Cardiac muscle cell (in vitro differentiated cells and primary cell): Measurements from ENCODE around the gene ZFAND3. TPM values are rescaled to one million over a fixed set of nuclear protein-coding genes. Genes with fewer than 3 reads are reported as not detected.

ENCODE experiments used
- DNase-seq, 2 donors: peaks; one replicate each; pipeline versions ENCODE4 v3.0.0 to v3.0.0-alpha.2; 2010 to 2017; ENCODE audit warnings: low read depth in 1 of 2, low spot score in 1 of 2
- H3K27ac ChIP-seq: fragments of 200-600 bp; sonication (generic); 2 replicates; pipeline ENCODE4 v1.5.1; 2016
- H3K27me3 ChIP-seq: fragments of 200-600 bp; sonication (generic); 2 replicates; pipeline ENCODE4 v1.6.0; 2016; ENCODE audit warnings: control low read depth
- H3K36me3 ChIP-seq: fragments of 200-600 bp; sonication (generic); 2 replicates; pipeline ENCODE4 v1.5.1; 2016; ENCODE audit warnings: control low read depth
- H3K4me1 ChIP-seq: fragments of 200-600 bp; sonication (generic); 2 replicates; pipeline ENCODE4 v1.8.1; 2017; ENCODE audit warnings: low read depth, mild to moderate bottlenecking, mixed run types
- H3K4me3 ChIP-seq: fragments of 200-600 bp; sonication (generic); 2 replicates; pipeline ENCODE4 v1.5.1; 2016; ENCODE audit warnings: mild to moderate bottlenecking
- H3K9me3 ChIP-seq: fragments of 200-600 bp; sonication (generic); 2 replicates; pipeline ENCODE4 v1.5.1; 2017; ENCODE audit warnings: low read depth, mild to moderate bottlenecking, control low read depth
- CTCF ChIP-seq: IDR thresholded peaks from 2 replicates; pipeline ENCODE4 v1.5.1; 2012; ENCODE audit warnings: low read depth, mild to moderate bottlenecking, low read length
- polyA plus RNA-seq: library from polyadenylated mRNA; unstranded; fragments of >200 nt; fragmentation: Nextera tagmentation; extraction: Ambion mirVana; gene quantifications from 2 replicates; pipeline ENCODE4 v1.2.1, GENCODE V29; 2016
- total RNA-seq: library from RNA; depleted of rRNA; stranded (reverse); fragments of >200 nt; gene quantifications from 2 replicates; pipeline ENCODE4 v1.2.3, GENCODE V29; 2016

ZFAND3 gene
- total and polyA plus RNA-seq, 2 experiments from 2014 or later, result 49.9 to 68.0 TPM

DNA sequence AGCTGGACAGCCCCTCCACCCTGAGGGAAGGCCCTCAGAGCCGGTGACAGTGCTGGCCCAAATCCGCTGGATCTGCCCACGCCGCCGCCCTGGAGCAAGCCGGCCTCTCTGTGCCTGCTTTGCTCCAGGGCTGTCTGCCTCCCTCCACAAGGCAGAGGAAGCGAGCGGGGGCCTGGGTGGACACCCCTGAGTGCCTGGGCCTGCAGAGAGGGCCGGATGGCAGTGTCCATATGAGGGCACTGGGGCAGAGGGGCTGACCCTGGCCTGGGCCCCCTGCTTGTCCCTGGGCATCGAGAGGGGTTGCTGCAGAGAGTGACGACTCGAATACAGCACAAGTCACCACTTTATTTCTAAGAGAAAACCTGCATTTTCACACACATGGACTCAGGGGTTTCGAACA, 348.6 kb downstream of the ZFAND3 start:
- DNase-seq, result no peak
- no peak overlapping the region for H3K4me3 ChIP-seq
- no peaks in the 10 kb centered on the region for H3K9me3 ChIP-seq
- no peaks in the 10 kb centered on the region for H3K4me1 ChIP-seq
- no peak overlapping the region for H3K27ac ChIP-seq
- no peak for TF ChIP-seq CTCF
- H3K36me3 ChIP-seq, result no peaks in the 10 kb centered on the region
- H3K27me3 ChIP-seq, result no peaks in the 10 kb centered on the region

DNA sequence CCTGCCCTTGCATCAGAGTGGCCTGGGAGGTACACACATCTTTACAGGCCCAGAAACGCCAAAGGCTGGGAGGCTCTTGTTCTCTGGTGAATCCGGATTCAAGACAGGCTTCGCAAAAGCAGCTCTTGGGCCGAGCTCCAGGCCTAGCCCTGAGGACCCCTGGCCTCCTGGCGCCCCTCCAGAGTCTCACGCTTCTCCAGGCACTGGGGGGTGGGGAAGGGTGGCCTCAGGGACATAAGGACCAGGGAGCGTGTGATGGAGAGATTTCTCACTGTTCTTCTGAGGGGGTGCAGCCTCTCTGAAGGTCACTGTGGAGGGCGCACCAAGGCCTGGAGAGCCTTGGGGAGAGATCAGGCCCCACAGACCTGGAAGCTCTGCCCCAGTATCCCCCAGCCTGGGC, 349.2 kb downstream of the ZFAND3 start:
- Histone ChIP-seq H3K27ac (no peak overlapping the region), H3K36me3 (no peaks in the 10 kb centered on the region), H3K9me3 (no peaks in the 10 kb centered on the region), H3K4me1 (no peaks in the 10 kb centered on the region), H3K4me3 (no peak overlapping the region), H3K27me3 (no peaks in the 10 kb centered on the region)
- no peak for TF ChIP-seq CTCF
- no peak for DNase-seq

- no peaks in the 10 kb centered on the region for H3K4me1 ChIP-seq
- no peak for TF ChIP-seq CTCF
- no peaks in the 10 kb centered on the region for H3K27me3 ChIP-seq
- DNase-seq, result no peak
- no peaks in the 10 kb centered on the region for H3K36me3 ChIP-seq
- H3K27ac ChIP-seq, result no peak overlapping the region
- no peak overlapping the region for H3K4me3 ChIP-seq
- no peaks in the 10 kb centered on the region for H3K9me3 ChIP-seq
These were observed 349.9 kb downstream of the ZFAND3 start for GRCh38 chr6:38169221-38169976.

DNA sequence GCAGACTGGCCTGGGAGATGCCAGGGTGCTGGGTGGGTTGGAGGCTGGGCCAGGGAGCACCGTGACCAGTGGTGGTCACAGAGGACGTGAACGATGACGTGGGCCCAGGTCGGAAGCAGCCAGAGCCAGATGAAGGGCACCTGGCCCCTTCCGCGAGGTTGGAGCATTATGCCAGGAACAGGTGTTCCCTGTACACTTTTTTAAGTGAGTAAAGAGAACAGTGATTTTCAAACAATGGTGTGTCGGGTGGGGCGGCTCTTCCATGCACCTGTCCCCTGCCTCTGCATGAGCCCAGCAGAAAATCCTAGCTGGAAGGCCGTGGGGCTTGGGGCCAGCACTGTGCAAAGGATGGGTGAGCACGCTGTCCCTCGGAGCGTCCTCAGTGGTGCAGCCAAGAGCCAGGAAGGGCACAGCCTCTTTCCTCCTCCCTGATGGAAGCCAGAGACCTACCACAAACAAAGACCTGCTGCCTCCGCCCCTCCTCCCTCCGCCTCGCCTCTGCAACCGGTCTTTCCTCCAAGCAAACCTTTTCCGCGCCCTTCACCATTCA, 350.5 kb downstream of the ZFAND3 start:
- H3K27ac ChIP-seq, result no peak overlapping the region
- no peak overlapping the region for H3K4me3 ChIP-seq
- TF ChIP-seq CTCF, result no peak

GRCh38 chr6:38170666-38171355, 351.3 kb downstream of the ZFAND3 start:
- Histone ChIP-seq H3K36me3 (no peaks in the 10 kb centered on the region), H3K9me3 (no peaks in the 10 kb centered on the region), H3K4me3 (no peak overlapping the region), H3K27ac (no peak overlapping the region), H3K4me1 (no peaks in the 10 kb centered on the region), H3K27me3 (no peaks in the 10 kb centered on the region)
- TF ChIP-seq CTCF, result no peak
- no peak for DNase-seq

More for the DNA sequence above, 350.5 kb downstream of the ZFAND3 start:
- H3K36me3 ChIP-seq, result no peaks in the 10 kb centered on the region
- no peaks in the 10 kb centered on the region for H3K27me3 ChIP-seq
- H3K4me1 ChIP-seq, result no peaks in the 10 kb centered on the region
- no peaks in the 10 kb centered on the region for H3K9me3 ChIP-seq
- DNase-seq, result no peak
